NK-92 treated with Interleukin-12 subunit alpha and Interleukin-12 subunit beta, amount 100 ng/mL, for 24 hours (cell line): ENCODE measurements around the gene AKAP13.
A peak's percentile ranks its signal among the peaks of the same experiment; 100 is the strongest.
"Not testable (repeated sequence)": the region's sequence is repeated elsewhere in the genome, so short reads cannot be mapped to it uniquely, and the experiment has no call there.

ENCODE experiments used
- DNase-seq: peaks from one replicate; lab custom pipeline; 2025; lab: John Stamatoyannopoulos, UW

The AKAP13 gene

DNA sequence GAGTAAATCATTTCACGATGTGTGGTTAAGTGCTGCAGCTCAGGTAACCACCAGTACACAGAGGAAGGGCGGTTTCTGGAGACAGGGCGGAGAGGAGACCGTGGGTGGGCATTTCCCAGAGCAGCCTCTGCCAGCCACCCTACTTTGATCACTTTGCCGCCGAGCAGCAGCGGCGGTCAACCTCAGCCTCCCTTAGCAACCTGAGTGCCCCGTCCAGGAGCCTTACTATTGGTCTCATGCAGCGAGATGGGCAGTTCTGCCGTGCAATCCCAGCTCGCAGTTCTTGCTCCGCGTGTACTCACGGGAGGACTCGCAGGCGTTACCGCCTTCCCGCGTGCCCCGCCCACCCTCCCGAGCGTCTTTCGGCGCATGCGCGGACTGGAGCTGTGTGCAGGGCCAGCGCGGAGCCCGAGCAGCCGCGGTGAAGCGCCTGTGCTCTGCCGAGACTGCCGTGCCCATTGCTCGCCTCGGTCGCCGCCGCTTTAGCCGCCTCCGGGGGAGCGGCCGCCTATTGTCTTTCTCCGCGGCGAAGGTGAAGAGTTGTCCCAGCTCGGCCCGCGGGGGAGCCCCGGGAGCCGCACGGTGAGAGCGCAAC is at the start of gene AKAP13:
Gene AKAP13 (plus strand): TSS at position 387 of the 595 bp plus-strand sequence. CDS start 105,118 bp downstream, outside the sequence.
- DNase-seq = peak; percentile 99

GRCh38 chr15:85330901-85331588 is 49.4 kb upstream of the AKAP13 start:
- peak; percentile 97 for DNase-seq

DNA sequence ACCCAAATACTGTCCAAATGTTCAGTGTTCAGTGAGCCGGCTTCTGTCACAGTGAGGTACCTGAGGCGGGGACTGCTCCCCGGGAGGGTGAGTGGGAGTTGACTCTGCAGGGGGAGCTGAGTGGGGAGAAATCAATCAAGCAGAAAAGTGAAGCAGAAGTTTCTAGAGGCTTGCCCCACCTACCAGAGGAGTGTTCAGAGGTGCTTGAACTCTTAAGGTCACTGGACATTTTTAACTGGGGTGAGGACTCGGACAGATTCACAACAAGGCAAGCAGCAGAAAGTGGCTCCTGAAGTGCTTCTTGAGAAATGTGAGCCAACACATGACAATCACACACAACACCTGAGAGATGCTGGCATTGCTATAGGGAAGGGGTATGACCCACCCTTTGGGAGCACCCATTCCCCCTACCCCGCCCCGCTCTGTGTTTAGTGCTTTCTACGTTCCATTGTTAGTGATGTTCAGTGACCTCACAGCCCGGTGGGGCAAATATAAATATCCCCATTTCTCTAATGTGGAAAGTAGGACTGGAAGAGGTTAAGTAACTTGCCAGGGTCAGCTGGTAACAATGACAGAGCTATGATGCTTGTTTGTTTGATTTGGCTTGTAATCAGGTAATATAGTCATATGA is 48.6 kb upstream of the AKAP13 start:
- DNase-seq = no peak

DNA sequence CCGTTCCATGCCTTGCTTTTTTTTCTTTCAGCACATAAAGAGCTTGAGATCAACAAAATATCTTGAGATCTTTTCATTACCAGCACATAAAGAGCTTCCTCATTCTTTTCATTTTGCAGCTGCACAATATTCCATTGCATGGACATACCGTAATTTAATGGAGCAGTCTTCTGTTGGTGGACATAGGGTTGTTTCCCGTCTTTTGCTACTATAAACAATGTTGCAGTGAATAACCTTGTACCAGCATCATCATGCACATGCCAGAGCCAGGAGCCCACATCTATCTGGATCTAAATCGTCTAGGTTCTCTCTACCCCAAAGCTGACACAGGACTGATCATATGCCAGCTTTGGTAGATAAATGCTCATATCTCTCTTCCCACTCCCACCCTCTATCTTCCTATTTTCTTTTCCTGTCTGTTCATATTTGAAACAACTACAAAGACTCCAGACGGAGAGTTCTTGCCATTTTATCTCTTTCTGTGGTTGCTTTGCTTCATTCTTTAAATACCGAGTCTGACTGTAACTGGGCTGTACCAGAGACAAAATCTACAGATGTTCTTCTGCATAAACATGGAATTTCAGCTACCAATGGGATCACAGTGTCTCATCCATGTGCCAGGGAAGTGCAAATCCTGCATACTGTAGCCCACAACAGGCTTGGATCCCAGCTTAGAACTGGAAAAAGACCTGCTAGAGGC is 47.1 kb upstream of the AKAP13 start:
- DNase-seq = no peak

DNA sequence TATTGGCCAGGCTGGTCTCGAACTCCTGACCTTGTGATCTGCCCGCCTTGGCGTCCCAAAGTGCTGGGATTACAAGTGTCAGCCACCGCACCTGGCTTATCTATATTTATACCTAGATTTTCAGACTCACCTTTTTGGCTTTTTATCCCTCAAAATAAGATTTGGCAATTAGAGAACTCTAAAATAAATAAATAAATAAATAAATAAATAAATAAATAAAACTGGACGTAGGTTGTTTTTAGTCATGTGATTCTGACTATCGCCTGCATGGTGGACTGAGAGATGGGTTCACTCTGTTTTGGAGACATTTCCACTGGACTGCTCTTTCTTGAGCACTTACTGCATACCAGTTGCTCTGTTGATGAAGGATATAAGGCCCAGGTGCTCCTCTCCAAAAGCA is 46.2 kb upstream of the AKAP13 start:
- DNase-seq = no peak

DNA sequence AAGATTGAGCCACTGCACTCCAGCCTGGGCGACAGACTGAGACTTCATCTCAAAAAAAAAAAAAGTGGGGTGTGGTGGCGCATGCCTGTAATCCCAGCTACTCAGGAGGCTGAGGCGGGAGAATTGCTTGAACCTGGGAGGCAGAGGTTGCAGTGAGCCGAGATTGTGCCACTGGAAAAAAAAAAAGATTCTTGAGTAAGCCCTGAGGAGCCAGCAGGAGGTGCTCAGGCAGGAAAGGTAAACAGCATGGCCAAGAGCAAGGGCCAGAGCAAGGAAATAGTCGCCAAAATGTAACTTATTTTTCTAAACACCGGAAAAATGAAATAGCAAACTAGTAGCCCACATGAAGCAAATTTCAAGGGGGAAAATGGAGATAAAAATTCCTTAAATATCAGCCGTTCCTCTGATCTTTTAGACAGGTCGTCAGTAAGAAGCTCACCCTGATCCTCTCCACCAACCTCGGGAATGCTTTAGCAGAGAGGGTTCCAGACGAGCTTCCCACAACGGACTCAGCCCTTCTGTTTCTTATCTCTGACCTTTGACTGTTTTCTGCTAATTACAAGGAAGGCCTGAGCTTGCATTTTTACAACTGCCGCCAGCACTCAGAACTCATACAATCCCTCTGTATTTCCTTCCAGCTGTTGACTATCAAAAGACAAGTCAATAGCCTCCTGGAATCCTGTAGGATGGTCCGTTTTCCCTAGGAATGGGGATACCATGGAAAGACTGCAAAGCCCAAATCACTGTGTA is 45.0 kb upstream of the AKAP13 start:
- no peak for DNase-seq

- no peak for DNase-seq
These were observed 43.5 kb upstream of the AKAP13 start for GRCh38 chr15:85336880-85337279.

DNA sequence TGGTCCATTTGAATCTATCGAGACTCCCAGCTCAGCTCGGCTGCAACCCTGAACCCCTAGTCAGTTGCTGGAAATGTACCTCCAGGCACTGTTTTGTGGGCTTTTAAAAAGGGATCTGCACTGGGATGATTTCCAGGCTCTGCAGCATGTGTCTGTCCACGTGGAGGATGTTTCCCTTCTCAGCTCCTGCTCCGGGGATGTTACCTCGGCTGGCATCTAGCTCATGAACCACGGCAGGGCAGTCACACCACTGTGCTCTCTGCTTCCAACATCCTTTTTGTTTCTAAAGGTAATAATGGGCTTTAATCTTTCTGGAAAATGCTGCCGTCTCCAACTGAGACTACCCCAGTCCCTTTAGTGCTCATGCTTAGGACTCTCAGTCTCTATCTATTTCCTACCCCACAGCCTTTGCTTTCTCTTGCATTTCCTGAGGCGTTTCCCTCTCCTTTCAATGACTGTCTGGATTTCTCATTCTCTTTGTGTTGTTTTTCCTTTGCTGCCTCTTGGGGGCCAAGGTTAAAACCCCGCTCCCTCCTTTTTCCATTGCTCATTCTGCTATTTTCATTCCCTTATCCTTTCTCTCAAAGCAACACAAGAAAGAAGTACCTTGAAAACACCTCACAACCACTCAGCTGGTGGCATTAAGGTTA is 42.9 kb upstream of the AKAP13 start:
- DNase-seq = no peak

GRCh38 chr15:85340321-85340665 is 40.1 kb upstream of the AKAP13 start:
- DNase-seq = no peak

DNA sequence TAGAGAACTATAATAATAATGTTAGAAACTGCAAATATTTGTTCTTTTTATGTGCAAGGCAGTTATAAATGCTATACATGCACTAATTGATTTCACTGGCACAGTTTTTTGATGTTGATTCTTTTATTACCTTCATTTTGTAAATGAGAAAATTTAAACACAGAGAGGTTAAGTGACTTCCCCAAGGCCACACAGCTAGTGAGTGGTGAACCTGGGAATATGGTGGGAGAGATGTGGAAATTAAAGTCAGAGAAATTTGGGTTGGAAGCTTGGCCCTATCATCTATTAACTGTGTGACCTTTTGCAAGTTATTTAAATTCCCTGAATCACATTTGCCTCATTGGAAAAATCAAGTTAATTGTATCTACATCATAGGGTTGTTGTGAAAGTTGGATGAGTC is 39.6 kb upstream of the AKAP13 start:
- no peak for DNase-seq

- DNase-seq = not testable (repeated sequence)
These were observed 38.2 kb upstream of the AKAP13 start for GRCh38 chr15:85342163-85342562.

DNA sequence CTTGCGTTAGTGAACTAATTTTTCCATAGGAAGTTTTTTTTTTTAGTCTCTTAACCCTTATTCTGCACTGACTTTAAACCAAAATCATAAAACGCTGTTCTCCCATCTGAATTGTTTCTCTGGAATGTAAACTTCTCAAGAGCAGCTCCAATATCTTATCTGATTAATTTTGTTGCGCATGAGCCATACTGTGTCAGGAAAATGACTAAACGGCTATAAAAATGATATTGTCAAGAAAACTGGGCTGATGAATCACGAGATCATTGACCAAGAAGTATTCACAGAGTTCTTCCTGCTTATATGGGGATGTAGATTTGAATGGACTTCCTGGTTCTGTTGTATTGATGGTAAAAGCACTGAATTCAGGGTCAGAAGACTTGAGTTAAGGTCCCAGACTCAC is 37.0 kb upstream of the AKAP13 start:
- not testable (repeated sequence) for DNase-seq

GRCh38 chr15:85344241-85344640 is 36.2 kb upstream of the AKAP13 start:
- not testable (repeated sequence) for DNase-seq

DNA sequence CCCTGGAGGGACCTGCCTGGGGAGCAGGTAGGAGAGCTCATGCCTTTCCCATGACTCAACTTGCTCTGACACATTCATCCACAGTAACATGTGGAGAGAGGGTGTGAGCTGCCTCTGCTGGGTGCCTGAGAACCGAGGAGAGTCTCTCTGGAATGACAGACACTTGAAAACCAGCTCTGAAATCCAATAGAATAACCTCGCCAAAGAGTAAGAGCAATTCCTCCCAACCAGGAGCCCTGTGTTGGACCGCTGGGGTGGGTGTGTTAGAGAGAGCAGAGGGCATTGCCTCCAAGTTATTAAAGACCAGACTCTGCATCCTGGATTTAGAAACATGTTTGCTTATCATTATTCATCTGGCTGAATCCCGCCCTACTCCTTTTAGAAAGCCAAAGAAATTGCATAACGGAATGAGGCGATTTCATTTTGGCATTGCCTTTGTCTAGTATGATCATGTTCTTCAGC is 35.7 kb upstream of the AKAP13 start:
- not testable (repeated sequence) for DNase-seq

DNA sequence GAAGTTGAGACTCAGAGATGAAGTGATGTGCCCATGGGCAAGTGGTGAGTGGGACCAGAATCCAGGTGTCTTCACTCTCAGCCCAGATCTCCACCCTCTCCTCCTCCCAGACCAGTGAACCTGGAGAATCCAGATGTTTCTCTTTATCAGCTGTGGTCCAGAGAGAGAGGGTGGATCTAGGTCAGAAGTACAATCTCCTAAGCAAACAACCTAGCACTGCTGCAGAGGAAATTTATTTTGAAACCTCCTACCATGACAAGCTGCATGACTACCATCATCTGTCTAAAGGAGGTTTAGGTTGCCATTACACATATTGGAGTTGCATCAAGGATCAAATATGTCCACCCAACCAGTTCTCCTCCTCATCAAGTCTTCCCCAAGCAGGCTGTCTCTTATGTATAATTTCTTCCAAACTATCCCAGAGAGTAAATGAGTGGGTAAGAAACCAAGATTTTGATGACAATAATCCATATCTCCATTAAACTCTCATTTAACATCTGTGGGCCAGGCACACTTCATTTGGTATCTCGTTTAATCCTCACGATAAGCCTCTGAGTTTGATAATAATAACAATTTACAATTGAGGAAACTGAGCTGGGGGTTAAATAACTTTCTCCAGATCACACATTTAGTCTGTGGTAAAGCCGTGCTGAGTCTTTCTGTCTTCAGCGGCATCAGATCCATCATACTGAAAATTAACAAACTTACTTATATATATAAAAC is 35.0 kb upstream of the AKAP13 start:
- not testable (repeated sequence) for DNase-seq

DNA sequence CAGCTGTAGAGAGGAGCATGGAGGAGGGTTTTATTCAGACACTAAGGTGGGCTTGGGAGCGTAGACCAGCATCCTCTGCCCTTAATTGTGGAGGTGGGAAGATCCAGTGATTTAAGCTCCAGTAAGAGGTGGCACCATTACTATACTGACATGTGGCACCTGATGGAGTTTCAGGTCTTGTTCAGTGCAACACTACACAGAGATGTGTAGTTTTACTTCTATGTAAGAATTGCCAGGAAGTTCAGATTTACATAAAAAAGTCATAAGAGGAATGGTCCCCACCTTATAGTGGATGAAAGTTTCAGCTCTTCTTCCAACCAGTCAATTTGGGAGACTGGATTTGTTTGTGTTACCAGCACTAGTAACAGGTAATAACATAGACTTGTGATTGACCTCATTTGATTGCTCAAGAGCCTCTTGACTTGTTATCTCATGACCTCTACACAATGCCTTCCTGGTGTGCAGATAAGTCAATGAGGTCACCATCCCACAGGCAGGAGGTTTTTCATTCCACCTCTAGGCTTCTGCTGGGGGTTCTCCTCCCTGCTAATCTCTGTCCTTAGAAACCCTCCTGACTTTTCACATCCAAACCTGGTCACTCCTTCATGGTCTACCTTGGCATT is 33.8 kb upstream of the AKAP13 start:
- DNase-seq = not testable (repeated sequence)

DNA sequence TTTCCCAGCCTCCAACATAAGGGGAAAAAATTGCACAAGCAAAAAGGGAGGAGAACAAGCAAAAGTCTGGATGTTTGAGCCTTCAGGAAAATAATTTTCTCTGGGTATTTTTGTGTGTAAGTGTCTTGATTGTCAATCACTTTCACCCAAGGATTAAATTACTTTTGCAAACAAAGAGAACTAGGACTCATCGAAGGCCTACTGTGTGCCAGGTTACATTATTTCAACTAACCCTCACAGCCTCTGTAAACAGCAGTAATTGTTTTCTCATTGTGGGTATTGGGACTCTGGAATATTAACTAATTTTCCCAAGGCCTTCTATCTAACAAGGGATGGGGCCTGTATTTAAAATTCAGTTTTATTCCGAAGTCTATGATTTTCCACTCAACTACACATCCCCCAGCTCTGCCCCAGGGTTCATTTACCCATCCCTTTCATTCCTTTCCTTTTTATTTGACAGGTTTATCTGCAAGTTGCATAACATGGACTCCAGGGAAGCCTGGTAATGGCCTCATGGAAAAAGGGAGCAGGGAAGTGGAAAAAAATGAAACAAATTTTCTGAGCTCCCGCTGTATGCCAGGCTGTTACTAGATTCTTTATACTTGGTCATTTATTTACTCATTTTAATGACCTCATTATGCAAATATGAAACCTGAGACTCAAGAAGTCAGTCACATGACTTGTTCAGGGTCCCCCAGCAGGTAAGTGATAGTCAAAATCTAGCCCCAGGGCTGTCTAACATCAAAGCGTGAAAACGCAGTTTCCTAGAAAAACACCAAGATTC is 32.9 kb upstream of the AKAP13 start:
- DNase-seq = not testable (repeated sequence)

DNA sequence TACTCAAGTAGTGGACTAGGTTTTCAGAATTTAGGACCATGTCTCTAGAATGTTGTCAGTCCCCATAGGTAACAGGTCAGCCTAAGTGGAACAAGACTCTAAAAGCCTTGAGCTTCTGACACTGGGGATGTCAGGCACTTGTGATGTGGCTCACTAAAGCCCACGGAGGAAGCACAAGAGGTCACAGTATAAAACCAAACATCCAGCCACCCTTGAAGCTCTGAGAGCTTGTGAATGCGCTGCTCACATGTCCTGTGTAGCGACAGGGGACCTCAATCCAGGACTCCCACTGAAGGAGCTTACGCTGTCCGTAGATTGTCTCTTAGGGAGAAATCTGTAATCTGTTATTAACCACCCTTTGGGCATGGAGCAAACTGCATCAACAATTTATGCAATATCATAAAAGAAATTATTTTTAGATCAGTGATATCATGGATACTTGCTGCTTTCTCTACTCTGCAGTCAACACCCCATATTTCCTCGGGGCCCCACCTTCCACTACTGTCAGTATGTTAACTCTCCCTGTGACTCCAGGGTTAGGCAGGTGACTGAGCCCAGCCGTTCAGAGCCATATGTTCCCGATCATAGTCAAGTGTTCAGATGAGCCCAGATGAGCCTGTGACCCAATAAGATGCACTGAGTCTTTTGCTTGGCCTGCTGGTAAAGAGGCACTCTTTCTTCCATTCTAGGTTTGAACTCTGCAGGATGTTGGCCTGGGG is 32.2 kb upstream of the AKAP13 start:
- DNase-seq = not testable (repeated sequence)

DNA sequence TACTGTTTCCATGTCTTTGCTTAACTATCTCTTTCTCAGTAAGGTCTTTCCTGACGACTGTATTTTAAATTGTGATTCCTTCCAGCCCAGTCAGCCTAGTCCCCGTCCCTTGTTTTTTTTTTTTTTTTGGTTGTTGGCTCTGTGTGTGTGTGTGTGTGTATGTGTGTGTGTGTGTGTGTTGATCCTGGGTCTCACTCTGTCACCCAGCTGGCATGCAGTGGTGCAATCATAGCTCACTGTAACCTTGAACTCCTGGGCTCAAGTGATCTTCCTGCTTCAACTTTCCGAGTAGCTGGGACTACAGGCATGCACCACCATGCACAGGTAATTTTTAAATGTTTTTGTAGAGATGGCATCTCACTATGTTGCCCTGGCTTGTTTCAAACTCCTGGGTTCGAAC is 31.3 kb upstream of the AKAP13 start:
- not testable (repeated sequence) for DNase-seq
